ENCODE results near the gene ARFGAP2. TPM values are rescaled to one million over a fixed set of nuclear protein-coding genes. Genes with fewer than 3 reads are reported as not detected.

Gene ARFGAP2
- total and polyA plus RNA-seq, 7 donors = 46.8 to 185 (median 85.0) TPM

DNA sequence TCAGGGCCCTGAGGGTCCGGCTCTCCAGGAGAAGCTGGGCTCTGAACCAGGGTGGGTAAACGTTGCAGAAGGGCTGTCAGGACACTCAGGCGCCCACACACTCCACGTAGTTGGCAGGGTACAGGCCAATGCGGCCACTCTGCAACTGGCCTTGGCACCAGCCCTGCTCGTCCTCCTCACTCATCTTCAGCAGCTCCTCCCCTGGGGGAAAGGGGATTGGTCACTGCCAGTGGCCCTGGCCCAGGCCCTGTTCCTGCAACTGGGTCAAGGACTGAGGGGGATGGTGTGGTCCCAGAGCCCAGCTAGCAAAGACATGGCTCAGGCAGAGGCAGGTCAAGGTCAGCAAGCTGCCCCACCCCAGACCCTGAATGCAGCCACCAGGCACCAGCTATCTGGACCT lies 1.2 kb upstream of the ARFGAP2 start:
- TF ChIP-seq EP300 (IDR thresholded peaks at IDR 0.05) = no peak
- peak overlapping the region in 2 of 4 donors; percentile 93 to 97 for H3K4me3 ChIP-seq
- 56 to 76% methylated on average over 6 of the region's 6 CpGs for WGBS, 2 donors
- H3K9me3 ChIP-seq = no peaks in the 10 kb centered on the region
- peaks cover 0 to 62% (median 45%) of the 10 kb centered on the region in 4 donors for H3K4me1 ChIP-seq
- DNase-seq = peak; percentile 77
- no peaks in the 10 kb centered on the region for H3K27me3 ChIP-seq
- intact Hi-C loops (cut with DNase I) = loop anchor here (2.0 kb wide), 2 partner anchors 37 to 93 kb away; partner anchors contain the start of genes DDB2 and MADD
- peaks cover 6 to 60% (median 23%) of the 10 kb centered on the region in 4 donors for H3K36me3 ChIP-seq
- H3K27ac ChIP-seq = peak overlapping the region; percentile 92 to 99 (median 98)

DNA sequence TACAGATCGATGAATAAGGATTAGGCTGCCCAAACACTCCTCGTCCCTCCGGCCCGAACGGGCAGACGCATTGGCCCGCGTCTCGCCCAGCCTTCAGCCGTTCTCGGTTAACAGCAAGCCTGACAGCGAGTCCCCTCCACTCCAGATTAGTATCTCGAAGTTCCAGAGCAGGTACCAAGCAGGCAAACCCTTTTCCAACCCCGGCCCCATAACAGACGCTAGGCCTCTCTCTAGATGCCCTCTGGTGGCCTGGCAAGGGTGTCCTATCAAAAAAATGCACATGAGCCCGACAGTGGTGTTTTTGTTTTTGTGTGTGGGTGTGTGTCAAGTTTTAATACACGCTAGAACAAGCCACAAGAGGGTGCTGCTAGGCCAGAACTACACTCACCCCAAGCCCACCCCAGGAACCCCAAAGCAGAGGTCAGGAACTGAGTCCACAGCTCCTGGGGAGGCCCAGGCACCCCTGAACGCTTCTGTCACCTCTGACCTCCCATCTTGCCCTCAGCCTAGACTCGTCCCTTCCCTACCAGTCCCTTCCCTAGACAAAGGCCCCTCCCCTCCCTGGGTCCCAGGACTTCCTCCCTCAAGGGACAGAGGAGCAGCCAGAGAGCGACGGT lies 658 bp upstream of the ARFGAP2 start:
- TF ChIP-seq, protein P1, sequence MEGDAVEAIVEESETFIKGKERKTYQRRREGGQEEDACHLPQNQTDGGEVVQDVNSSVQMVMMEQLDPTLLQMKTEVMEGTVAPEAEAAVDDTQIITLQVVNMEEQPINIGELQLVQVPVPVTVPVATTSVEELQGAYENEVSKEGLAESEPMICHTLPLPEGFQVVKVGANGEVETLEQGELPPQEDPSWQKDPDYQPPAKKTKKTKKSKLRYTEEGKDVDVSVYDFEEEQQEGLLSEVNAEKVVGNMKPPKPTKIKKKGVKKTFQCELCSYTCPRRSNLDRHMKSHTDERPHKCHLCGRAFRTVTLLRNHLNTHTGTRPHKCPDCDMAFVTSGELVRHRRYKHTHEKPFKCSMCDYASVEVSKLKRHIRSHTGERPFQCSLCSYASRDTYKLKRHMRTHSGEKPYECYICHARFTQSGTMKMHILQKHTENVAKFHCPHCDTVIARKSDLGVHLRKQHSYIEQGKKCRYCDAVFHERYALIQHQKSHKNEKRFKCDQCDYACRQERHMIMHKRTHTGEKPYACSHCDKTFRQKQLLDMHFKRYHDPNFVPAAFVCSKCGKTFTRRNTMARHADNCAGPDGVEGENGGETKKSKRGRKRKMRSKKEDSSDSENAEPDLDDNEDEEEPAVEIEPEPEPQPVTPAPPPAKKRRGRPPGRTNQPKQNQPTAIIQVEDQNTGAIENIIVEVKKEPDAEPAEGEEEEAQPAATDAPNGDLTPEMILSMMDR (IDR thresholded peaks at IDR 0.05) = peak; percentile 55 to 83 (median 71)
- no peak for TF ChIP-seq POLR2AphosphoS5 (IDR thresholded peaks at IDR 0.05)
- no peak for TF ChIP-seq EP300 (IDR thresholded peaks at IDR 0.05)
- no peak for TF ChIP-seq POLR2A (IDR thresholded peaks at IDR 0.05)
- WGBS, 2 donors = 1 to 3% methylated on average over 21 of the region's 21 CpGs
- H3K36me3 ChIP-seq = peaks cover 6 to 65% (median 25%) of the 10 kb centered on the region in 4 donors
- H3K9me3 ChIP-seq = no peaks in the 10 kb centered on the region
- no peaks in the 10 kb centered on the region for H3K27me3 ChIP-seq
- DNase-seq = peak; percentile 84
- intact Hi-C loops (cut with DNase I) = loop anchor here (2.0 kb wide), 2 partner anchors 37 to 93 kb away; partner anchors contain the start of genes DDB2 and MADD
- peak overlapping the region; percentile 45 to 97 (median 85) for H3K4me3 ChIP-seq
- H3K27ac ChIP-seq = peak overlapping the region; percentile 92 to 99 (median 98)
- H3K4me1 ChIP-seq = peaks cover 0 to 62% (median 45%) of the 10 kb centered on the region in 4 donors

DNA sequence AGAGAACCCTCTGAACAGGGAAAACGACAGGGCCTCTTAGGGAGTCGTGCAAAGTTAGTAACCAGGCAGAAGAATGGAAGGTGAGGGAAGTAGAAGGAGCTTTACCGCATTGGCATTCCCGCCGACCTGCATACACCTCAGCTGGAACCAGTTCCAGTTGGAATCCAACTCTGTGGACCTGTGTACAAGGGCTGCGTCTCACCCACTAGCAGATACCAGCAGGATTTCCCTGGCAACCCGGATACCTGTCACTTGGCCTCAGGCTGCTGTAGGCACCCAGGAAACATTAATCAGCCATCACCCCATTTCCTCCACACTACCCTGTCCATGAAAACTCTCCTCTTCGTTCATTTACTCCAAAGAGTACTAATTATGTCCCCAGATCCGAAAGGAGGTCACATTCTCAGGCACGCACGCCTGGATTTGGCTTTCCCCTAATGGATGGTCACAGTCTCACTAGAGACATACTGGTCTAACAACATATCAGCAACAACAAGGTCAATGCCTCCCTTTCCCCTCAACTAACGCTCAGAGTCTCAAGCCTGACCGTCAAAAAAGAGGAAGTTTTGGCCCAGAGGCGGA lies 842 bp downstream of the ARFGAP2 start:
- peak overlapping the region; percentile 92 to 99 (median 98) for H3K27ac ChIP-seq
- intact Hi-C loops (cut with DNase I) = loop anchor here (2.0 kb wide), 2 partner anchors 39 to 95 kb away; partner anchors contain the start of genes DDB2 and MADD
- H3K4me1 ChIP-seq = peaks cover 0 to 73% (median 56%) of the 10 kb centered on the region in 4 donors
- DNase-seq = no peak
- H3K4me3 ChIP-seq = peak overlapping the region; percentile 77 to 97 (median 94)
- TF ChIP-seq, protein P1 (IDR thresholded peaks at IDR 0.05) = no peak
- TF ChIP-seq POLR2A (IDR thresholded peaks at IDR 0.05) (no peak), POLR2AphosphoS5 (IDR thresholded peaks at IDR 0.05) (no peak), EP300 (IDR thresholded peaks at IDR 0.05) (no peak)
- no peaks in the 10 kb centered on the region for H3K9me3 ChIP-seq
- 22 to 34% methylated on average over 14 of the region's 14 CpGs for WGBS, 2 donors
- peaks cover 6 to 72% (median 33%) of the 10 kb centered on the region in 4 donors for H3K36me3 ChIP-seq
- H3K27me3 ChIP-seq = no peaks in the 10 kb centered on the region

DNA sequence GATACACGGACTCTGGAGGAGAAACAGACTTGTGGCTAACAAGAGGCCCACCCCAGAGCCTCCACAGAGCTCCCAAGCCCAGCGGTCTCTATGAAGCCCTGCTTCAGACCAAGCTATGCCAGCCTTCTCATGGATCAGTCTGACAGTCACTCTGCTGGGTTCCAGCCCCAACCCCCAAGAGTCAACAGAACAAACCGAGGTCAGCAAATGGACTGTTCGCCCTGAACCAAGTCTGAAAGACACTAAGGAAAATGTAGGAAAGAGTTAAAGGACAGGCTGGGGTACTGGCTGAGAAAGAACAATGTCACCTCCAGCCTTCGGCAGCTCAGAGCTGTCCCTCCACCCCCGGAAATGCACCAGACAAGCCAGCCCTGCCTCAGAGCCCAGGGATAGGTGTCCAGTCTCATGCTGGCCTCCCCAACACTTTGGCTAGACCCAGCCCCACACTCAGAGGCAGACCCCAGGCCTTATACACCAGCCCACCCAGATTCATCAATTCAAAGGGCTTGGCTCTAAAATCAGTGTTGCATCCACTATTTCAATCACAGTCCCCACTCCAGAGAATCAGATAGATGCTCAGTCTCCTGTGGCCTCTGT lies 3.8 kb downstream of the ARFGAP2 start:
- Histone ChIP-seq H3K4me3 (no peak overlapping the region), H3K27me3 (no peaks in the 10 kb centered on the region), H3K36me3 (peaks cover 17 to 74% (median 47%) of the 10 kb centered on the region in 4 donors), H3K27ac (peak overlapping the region; percentile 54 to 71 (median 68)), H3K4me1 (peaks cover 0 to 59% (median 47%) of the 10 kb centered on the region in 4 donors), H3K9me3 (no peaks in the 10 kb centered on the region)
- 78 to 81% methylated on average over 6 of the region's 6 CpGs for WGBS, 2 donors
- TF ChIP-seq EP300 (IDR thresholded peaks at IDR 0.05) (no peak), POLR2AphosphoS5 (IDR thresholded peaks at IDR 0.05) (no peak), POLR2A (IDR thresholded peaks at IDR 0.05) (no peak)
- TF ChIP-seq, protein P1 (IDR thresholded peaks at IDR 0.05) = no peak
- intact Hi-C loops (cut with DNase I) = no loop called here
- no peak for DNase-seq

DNA sequence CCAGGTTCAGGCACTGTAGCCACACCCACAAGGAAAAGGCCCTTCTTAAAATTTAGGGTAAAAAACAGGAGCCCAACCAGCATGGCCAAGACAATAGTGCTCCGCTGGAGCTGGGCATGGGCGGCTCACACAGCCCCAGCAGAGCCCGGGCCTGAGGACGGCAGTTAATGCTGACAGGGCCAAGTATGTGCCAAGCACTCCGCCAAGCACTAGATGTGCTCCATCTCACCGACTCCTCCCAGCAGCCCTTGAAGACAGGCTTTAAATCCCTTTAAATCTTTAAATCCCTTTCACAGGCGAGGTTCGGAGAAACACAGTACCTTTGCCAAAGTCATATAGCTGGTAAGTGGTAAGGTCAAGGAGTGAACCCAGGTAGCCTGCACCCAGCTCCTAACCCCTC lies 4.8 kb downstream of the ARFGAP2 start:
- Histone ChIP-seq H3K4me1 (peaks cover 0 to 51% (median 40%) of the 10 kb centered on the region in 4 donors), H3K4me3 (no peak overlapping the region), H3K27me3 (no peaks in the 10 kb centered on the region), H3K9me3 (no peaks in the 10 kb centered on the region), H3K27ac (peak overlapping the region; percentile 54 to 71 (median 68)), H3K36me3 (peaks cover 26 to 83% (median 57%) of the 10 kb centered on the region in 4 donors)
- peak; percentile 78 for DNase-seq
- 86 to 87% methylated on average over 8 of the region's 8 CpGs for WGBS, 2 donors
- intact Hi-C loops (cut with DNase I) = no loop called here
- TF ChIP-seq, protein P1 (IDR thresholded peaks at IDR 0.05) = no peak
- peak in 2 of 4 donors; percentile 28 to 49 for TF ChIP-seq POLR2AphosphoS5 (IDR thresholded peaks at IDR 0.05)
